Activated CD4-positive, alpha-beta T cell treated with anti-CD3 and anti-CD28 coated beads, Interleukin-2, amount 50 U/mL, for 24 hours (primary cell): ENCODE data around the gene ZNF618.

ENCODE experiments used
- DNase-seq, 2 donors: peaks; one replicate each; pipeline ENCODE4 v3.0.0-alpha.2; 2020; ENCODE audit warnings: low read depth in 1 of 2, low spot score in 1 of 2

Gene ZNF618

GRCh38 chr9:113911850-113912557, 35.9 kb downstream of the ZNF618 start:
- no peak for DNase-seq

- no peak for DNase-seq
These were observed 36.7 kb downstream of the ZNF618 start for GRCh38 chr9:113912816-113913215.

DNA sequence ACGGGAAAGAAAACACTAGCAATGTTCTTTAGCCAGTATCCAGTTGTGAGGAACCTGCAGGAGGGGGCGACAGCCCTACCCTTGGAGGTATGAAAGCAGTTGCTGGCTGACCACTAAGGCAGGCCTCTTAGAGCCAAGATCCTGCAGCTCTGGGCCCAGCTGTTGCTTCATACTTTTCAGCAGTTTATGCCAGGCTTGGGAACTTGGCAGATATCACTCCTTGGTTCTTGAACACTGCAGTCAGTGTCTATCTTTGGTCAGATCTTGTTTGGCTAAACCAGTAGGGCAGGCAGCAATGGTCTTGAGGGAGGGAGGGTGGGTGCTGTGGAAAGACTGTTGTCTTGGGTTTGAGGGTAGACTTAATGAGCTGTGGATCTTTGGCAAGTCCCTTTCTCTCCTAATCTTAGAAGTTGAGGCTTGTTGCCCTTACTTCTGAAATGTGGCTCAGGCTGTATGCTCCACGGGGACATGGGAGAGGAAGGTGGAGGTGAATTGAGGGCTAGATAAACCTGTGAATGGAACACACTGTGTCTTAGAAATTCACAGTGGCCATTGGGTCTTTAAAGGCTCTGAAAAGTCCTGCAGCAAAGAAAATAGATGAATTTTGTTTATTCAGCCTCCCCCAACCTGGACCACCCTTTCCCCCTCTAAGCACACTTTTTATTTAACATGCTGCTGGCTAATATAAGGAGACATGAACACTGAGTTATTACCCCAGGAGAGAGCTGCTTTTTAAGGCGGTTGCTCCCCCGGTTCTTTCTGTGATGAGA, 37.5 kb downstream of the ZNF618 start:
- DNase-seq = no peak

DNA sequence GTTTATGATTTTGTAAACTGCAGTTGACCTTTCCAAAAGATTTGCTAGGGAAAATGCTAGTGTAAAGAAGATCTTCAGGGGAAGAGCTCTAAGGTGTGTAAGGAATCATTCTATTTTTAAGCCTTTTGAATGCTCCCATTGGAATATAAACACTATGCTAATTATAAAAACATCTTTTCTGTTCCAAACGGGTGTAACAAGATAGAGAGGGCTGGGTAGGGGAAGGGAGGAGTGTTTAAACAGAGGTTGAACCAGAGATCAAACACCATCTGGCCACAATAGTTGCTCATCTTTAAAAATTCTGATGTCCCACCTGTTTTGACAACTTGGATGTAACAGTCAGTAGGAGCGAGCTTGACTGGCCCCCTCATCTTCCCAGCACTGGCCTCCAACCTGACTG, 38.4 kb downstream of the ZNF618 start:
- no peak for DNase-seq

DNA sequence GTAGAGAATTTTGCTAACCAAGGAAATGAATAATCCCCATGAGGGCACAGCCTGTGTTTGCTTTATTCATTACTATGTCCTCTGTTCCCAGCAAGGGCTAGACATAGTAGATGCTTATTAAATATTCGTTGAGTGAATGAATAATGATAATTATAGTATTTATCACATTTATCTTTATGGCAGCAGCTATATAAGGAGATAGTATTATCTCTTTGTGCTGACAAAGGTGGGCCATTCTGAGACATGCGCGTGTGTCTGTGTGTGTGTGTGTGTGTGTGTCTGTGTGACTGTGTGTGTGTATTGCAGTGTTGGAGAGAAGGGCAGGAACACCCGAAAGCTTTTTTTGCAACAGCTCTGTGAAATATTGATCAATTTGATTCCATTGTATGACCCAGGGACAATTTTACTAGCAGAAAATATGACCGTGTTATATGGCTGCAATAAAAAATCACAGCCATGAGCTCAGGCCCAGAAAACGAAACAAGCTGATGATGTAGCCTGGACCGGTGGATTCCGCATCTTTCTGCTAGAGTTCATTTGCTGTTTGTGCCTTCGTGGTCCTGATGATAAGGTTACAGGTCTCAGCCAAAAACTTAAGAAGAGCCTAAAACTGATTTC, 39.8 kb downstream of the ZNF618 start:
- DNase-seq = no peak

DNA sequence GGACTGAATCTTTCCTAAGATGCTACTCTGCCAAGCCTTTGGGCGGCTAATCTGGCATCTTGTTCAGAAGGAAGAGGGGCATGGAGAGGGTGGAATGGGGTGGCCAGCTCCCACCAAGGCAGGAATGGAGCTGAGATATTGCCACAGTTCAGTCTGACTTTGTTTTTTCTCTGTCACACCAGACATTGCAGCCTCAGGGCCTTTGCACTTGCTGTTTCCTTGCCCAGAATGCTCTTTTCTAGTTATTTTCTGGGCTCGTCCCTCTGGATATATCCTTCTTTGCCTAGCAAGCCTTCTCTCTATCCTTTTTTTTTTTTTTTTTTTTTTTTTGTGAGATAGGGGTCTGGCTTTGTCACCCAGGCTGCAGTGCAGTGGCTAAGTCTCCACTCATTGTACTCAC, 40.8 kb downstream of the ZNF618 start:
- no peak for DNase-seq

DNA sequence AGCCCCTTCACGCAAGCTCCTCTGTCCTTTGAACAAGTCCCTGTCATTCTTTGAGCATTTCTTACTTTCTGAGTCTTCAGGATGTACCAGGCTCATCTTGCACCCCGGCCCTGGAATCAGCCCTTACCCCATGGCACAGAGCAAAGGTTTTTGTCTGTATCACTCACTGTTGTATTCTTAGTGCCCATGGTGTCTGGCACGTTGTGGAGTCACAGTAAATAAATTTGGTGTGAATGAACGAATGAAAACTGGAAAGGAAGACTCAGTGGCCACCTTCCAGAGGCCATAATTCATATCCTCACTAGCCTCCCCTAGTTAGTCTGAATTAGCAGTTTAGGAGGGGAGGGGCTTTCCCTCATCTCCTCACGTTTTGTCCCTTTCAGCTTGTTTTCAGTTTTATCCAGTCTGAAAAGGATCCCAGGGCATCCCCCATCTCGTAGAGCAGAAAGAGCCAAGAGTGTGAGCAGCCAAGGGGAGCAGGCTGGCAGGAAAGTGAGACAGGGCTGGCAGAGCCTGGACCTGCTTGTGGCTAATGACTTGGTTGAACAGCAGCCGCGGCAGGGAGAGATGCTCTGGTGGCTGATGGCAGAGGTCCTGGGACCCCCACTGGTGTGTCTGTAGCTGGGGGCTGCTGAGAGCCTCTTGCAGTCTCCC, 42.7 kb downstream of the ZNF618 start:
- no peak for DNase-seq

GRCh38 chr9:113919382-113919781, 43.3 kb downstream of the ZNF618 start:
- no peak for DNase-seq

GRCh38 chr9:113919871-113920270, 43.8 kb downstream of the ZNF618 start:
- no peak for DNase-seq

DNA sequence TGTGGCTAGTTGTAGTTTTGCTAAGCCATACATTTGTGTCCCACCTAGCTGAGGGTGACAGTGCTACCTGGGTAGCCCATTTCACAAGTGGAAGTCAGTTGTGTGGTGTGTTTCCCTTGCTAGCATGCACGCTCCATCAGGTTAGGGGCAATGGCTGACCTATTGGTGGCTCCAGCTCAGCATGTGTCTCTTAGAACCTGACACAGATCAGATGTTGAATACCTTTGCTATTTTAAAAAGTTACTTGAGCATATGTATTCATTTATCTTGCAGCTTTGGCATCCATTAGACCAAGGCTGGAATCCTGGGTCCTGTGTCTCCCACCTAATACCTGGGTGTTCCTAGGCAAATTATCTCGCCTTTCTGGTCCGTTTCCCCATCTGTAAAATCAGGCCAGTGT, 44.8 kb downstream of the ZNF618 start:
- DNase-seq = no peak

DNA sequence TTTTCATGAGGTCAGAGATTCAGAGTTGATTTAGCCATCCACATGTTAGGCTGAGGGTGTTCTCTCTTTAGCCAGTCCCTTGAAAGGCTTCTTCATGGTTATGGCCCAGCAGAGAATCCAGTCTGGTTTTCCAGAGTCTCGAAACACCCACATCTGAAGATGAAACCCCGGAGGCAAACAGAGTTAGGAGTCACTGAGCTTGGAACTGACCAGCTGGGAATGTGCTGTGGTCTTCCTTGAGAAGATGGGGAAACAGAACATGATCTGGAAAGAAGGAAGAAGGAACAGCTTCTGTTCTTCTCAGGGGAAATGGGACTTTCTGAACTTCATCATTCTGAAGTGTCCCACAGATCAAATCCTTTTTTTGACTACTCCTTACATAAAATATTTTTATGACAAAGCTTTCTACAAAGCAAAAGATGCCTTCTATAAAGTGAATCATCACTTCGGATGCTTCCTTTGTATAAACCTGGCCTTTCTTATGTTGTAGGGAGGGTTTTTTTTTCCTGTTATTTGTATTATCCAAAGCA, 45.4 kb downstream of the ZNF618 start:
- DNase-seq = no peak

GRCh38 chr9:113922160-113922559, 46.1 kb downstream of the ZNF618 start:
- DNase-seq = no peak

- DNase-seq = no peak
These were observed 50.1 kb downstream of the ZNF618 start for GRCh38 chr9:113926211-113926610.

GRCh38 chr9:113927277-113927676, 51.2 kb downstream of the ZNF618 start:
- no peak for DNase-seq

DNA sequence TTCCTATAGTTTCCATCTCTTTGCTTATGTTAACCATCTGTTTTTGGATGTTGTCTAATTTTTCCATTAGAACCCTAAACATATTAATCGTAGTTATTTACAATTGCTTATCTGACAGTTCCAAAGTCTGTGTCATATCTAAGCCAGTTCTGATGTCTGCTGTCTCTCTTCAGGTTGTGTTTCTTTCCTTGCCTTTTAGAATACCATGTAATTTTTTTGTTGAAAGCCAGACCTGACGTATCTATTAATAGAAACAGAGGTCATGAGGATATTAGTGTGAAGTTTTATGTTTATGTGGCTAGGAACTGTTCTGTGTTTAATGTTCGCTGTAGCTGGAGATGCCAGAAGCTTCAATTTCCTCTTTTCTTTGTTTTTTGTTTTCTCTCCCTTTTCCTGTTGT, 52.2 kb downstream of the ZNF618 start:
- DNase-seq = no peak

DNA sequence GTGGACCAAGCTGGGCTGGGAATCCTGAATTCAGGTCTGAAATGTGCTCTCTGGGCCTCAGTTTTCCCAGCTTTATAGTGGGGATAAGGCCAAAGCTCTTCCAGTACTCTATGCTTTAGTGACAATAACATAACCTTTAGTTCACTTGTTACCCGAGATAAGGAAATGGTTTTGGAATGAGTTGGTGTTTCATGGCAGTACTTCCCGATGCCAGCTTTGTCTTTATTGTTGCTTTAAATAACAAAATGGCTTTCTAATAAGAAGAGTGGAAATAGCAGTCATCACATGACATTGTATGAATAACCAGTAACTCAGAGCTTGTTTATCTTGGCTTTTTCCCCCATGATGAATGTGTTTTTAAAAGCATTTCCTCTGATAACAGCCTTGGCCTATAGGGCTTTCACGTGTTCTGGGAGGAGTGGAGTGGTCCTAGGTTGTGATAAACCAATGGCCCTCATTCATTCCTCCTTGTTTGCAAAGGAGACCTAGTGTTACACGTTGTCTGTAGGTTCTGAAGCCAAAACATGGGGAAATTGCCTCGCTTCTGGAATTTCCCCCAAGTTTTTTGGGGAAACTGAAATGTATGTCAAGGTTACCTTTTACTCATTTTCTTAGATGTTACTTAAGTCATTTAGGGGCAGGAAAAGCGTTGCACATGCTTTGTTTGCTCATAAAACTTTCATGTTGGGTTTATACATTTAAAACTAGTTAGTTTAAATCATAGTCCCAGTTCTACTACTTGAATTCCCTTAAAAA, 53.7 kb downstream of the ZNF618 start:
- DNase-seq = no peak

DNA sequence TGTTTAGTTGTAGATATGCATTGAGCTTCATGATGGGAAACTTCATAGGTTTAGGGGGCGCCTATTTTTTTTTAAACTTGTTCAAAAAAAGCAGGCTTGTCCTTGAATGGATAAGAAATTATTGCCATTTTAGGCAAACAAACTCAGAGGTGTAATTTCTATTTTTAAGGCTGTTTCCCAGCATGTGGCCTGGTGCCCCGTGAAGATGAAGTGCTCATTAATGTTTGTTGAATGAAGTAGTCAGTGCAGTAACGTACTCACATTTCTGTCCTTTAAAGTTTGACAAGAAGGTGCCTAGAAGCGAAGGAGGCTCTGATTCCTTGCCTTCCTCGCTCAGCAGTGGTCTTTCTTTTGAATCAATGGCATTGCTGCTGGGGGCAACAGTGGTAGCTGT, 54.3 kb downstream of the ZNF618 start:
- DNase-seq = no peak

DNA sequence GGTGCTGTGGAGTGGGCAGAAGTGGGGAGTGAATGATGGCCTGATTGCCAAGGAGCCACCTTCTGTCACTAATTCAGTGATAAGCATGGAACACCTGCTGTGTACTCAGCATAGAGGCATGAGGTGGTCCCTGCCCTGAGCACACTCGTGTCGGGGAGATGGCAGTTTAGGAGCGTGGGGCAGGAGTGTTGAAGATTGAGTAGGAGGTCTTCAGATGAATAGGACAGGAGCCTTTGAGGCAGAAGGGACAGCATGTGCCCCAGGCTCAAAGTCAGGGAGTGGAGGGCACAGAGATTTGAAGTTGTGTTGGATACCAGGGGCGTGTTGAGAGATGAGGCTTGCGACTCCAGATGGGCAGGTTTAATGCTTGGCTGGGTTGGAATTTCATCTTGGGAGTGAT, 55.0 kb downstream of the ZNF618 start:
- DNase-seq = no peak

DNA sequence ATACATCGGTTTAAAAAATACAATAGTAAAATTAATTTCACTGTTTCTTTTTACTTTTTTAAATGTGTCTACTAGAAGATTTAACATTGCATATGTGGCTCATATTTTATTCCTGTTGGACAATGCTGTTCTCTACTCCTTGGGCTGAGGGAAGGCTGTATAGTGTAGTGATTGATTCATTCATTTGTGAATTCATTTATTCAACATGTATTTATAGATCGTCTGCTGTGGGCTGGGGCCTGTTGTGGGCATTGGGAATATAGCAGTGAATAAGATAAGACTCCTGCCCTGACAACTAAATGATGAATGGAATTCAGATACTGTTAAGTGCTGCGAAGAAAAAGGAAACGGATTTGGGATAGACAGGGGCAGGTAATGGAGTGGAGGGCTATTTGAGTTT, 55.7 kb downstream of the ZNF618 start:
- no peak for DNase-seq

DNA sequence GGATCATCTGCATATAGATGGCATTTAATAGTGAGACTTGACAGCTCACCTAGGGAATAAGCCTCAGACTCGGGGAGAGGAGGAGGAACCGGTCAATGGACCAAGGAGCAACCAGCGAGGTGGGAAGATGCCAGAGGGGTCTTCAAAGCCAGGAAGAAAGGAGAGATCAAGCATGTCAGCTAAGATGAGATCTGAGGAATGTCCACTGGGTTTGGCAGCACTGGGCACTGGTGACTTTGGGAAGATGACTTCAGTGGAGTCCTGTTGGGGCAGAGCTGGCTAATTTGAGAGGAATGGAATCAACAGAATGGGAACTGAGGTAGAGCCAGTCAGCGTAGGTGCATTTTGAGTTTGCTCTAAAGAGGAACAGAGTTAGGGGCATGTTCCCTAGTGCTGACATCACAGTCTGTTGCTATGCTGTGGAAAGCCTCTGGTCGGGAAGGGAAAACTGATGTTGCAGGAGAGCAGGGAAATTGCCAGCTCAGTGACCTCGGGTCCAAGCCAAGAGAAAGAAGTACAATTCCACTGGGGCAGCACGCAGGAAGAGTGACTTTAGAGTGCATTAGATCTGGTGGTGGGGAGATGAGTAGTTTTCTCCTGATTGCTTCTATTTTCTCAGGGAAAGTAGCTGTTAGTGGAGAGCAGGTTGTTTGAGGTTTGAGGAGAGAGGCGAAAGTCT, 56.9 kb downstream of the ZNF618 start:
- no peak for DNase-seq
